Measurements from ENCODE around the gene TST.

The TST gene

GRCh38 chr22:37030560-37031281 lies 11.5 kb upstream of the TST start:
- no peak for DNase-seq

- no peak for DNase-seq
These were observed 9.7 kb upstream of the TST start for GRCh38 chr22:37028692-37029674.

- DNase-seq, result no peak
These were observed 8.3 kb upstream of the TST start for GRCh38 chr22:37027556-37027955.

- DNase-seq, result no peak
These were observed 7.1 kb upstream of the TST start for GRCh38 chr22:37026325-37026724.

- DNase-seq, result no peak
These were observed 6.3 kb upstream of the TST start for GRCh38 chr22:37025500-37026070.

DNA sequence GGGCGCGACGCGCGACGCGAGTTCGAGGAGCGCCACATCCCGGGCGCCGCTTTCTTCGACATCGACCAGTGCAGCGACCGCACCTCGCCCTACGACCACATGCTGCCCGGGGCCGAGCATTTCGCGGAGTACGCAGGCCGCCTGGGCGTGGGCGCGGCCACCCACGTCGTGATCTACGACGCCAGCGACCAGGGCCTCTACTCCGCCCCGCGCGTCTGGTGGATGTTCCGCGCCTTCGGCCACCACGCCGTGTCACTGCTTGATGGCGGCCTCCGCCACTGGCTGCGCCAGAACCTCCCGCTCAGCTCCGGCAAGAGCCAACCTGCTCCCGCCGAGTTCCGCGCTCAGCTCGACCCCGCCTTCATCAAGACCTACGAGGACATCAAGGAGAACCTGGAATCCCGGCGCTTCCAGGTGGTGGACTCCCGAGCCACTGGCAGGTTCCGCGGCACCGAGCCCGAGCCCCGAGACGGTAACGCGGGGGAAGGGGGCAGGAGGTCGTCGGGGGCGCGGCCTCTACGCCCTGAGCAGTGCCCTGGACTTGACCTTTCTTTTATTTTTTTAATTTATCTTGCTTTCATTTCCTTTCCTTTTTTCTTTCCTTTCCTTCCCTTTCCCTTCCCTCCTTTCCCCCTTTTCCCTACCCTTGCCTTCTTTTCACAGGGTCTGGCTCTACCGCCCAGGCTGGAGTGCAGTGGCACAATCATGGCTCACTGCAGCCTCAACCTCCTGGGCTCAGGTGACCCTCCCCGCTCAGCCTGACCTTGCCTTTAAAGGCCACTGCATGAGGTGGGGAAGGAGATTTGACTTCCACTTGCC lies 5.3 kb upstream of the TST start:
- no peak for DNase-seq

DNA sequence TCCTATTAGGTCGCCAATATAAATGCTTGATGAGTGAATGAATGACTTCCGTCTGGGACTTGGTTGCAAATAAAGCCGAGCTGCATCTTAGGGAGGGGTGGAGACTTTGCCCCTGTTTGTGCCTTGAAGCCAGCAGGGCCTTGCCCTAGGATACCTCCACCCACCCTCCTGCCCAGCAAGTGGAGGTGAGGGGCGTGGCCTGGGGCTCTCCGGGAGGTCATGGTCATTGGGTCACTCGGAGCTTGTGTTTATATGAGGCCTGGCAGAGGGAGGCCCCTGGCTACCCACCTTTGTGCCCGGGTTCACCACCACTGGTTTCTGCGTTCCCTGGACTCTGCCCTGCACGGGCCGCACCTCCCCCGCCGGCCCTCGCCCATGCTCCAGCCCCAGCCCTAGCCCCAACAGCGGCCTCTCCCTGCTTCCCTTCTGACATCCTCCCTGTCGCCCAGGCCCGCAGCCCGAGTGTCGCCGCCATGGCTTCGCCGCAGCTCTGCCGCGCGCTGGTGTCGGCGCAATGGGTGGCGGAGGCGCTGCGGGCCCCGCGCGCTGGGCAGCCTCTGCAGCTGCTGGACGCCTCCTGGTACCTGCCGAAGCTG lies 4.6 kb upstream of the TST start:
- no peak for DNase-seq

- DNase-seq, result no peak
These were observed 3.5 kb upstream of the TST start for GRCh38 chr22:37022483-37023337.

DNA sequence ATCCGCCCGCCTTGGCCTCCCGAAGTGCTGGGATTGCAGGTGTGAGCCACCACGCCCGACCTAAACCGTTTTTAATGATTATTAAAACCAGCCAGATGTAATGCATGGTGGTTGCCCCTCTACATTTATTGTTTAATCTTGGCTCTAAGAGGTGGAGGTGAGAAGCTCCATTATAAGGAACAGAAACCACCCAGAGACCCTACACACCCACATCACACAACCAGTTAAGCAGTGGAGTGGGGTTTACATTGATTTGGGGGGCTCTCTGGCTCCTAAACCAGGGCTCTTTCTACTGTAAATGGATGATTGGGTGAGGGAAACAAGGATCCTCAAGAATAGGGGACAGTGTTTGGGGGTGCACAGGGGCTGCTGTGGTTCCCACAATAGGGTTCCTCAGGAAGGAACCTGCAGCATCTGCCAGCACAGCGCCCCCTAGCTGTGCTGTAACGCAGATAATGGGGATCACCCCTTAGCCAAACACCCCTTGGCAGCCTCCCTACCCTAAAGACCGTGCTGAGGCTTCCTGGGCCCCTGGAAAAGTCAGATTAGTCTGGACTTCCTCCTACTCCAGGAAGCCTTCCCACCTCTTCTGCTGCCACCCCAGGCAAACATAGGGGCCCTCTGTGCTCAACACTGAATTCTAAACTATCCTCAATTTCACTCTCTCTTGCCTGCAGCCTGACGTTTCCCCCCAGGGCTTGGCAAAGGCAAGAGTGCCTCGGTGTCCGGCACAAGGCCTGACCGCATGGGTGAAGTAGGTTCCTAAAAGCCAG lies 2.6 kb upstream of the TST start:
- DNase-seq, result peak; percentile 54 to 59

DNA sequence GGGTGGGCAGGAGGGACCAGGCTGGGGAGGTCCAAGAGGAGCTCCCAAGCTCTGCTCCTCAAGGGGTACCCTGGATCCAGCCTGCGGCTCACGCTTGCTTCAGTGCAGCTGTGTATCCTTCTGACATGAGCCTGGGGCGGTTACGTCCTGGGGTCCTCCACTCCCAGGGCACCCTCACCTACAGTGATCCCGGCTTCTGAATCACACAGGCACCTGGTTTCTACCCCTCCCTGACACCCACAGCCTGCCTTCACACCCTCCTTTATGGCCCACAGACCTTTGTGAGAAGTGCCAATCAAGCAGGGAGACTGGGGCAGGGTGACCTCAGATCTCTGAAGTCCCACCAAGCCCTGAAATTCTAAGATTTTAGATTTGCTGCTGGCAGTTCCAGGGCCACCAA lies 1.8 kb upstream of the TST start:
- DNase-seq, result no peak

- DNase-seq, result no peak
These were observed 889 bp upstream of the TST start for GRCh38 chr22:37020192-37020479.

DNA sequence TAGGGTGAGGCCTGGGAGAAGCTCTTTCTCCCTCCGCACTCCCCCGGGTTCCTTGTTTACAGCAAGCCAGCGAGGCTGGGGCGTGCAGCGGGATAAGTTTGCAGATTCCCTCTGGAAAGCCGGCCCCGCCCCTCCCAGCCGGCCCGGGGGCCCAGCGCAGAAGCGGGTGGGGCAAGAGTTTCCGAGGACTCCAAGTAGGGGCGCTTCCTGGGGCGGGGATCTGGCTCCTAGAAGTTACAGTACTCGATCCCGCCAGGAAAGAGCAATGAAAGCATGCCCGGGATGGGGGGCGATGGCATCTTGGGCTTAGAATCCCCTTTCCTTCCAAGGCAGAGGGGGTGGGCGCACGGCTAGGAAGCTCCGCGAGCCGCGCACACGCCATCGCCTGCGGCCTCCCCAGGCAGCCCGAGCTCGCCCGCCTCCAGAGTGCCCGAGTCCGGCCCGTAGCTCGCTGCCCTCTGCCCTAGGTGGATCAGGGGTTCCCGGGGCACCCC lies 385 bp downstream of the TST start:
- no peak for DNase-seq

DNA sequence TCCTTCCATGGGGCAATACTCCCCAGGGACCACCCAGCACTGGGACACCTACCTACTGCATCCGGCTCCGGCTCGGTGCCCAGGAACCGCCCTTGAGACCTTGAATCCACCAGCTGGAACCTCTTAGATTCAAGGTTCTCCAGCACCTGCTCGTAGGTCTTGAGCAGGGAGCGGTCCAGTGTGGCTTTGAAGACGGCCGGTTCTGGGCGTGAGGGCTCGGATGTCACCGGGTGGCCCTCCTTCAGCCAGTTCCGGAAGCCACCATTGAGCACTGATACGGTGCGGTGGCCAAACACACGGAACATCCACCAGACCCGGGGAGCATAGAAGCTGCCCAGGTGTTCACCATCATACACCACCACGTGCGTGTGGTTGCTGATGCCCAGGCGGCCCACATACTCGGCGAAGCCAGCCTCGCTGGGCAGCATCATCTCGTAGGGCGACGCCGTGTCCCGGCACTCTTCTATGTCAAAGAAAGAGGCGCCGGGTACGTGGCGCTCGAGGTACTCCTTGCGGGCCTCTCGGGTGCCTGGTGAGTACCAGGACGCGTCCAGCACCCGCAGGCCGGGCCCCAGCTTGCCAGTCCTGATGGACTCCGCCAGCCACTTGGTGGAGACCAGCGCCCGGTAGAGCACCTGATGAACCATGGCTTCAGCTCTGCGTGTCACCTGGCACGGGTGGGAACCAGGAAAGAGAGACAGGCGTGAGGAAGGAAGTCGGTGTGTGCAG lies 997 bp downstream of the TST start:
- no peak for DNase-seq

DNA sequence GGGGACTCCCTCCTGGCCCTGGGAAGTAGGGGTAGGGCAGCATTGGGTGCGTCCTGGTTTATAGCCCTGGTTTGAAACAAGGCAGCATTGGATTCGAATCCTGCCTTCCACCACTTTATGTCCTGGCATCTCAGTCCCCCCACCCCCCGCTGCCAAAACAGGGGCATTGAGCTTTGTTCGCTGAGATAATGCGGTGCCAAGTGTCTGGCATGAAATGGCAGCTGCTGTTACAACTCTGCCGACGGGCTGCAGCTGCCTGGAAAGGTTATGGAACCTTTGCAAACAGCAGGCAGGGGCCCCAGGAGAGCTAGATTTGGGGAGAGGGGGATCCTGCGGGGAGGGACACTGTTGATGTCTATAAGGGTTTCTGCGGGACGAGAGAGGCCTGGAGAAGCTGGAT lies 1.9 kb downstream of the TST start:
- DNase-seq, result no peak

DNA sequence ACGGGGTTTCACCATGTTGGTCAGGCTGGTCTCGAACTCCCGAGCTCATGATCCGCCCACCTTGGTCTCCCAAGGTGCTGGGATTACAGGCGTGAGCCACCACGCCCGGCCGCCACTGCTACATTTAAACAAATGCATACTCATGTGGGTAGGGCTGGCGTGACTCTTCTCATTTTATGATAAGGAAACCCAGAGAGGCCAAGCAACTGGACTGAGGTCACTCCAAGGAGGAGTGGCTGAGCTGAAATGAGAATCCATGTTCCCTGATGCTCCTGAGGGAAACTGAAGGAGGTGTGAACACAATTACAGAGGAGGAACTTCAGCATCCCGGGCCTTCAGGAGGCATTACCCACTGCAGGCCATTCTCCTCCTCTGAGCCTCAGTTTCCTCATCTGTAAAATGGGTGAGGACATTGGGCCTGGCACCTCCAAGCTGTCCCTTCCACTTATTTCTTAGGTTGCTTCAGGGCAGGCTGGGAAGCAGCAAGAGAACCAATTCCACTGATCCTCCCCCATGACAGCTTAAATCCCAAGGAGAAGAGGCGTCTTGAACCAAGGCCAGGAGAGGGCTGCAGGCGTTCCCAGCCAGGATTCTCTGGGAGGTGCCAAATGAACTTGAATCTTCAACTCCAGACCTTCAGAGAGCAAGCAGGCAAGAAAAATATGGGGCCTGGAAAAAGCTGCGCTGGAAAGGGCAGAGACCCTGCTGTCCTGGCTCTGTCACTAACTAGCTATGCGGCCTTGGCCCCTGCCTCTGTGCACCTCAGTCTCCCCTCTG lies 2.9 kb downstream of the TST start:
- DNase-seq, result no peak

DNA sequence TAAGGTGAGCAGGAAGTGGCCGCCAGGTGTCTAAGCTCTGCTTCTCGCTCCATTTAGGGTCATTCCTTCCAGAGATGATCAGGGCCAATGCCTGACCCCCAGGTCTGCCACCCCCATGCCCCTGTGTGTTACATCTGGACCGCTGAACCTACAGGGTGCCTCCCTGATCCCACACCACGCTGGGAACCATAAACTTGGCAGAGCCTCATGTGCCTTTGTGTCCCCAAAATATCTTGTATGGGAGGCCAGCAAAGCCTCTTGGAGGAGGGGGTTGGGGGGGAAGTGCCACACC lies 3.7 kb downstream of the TST start:
- DNase-seq, result no peak

DNA sequence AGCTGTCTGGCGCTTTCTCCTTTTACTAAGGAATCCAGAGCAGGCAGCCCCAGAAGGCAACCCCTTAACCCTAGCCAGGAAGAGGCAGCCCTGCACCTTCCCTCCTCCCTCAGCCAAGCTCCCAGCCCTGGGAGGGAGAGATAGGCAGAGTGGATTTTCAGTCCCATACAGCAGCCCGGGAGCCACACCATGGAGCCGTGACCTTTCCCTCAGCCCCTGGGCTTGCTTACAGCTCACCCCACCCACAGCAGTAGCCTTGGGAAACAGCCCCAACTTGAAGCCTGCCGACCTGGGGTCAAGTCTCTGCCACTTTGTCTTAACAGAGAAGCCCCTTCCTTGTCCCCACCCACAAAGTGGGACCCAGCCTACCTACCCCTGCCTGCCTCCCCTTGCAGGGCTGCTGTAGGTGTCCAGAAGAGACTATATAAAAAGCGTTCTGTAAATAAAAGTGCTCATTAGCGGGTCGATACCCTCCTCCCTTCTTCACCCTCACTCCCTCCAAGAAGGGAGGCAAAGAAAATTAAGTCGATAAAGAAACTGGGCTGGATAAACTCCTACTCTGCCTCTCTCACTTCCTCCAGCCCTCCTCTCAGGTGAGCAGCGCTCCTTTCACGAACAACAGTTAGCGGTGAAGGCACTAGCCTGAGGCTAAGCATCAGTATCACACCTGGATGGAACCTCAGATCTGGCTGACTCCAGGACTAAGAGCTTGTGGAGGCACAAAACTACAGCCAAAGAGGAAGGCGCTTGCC lies 4.2 kb downstream of the TST start:
- DNase-seq, result no peak

GRCh38 chr22:37014415-37014806 lies 4.8 kb downstream of the TST start:
- DNase-seq, result no peak

DNA sequence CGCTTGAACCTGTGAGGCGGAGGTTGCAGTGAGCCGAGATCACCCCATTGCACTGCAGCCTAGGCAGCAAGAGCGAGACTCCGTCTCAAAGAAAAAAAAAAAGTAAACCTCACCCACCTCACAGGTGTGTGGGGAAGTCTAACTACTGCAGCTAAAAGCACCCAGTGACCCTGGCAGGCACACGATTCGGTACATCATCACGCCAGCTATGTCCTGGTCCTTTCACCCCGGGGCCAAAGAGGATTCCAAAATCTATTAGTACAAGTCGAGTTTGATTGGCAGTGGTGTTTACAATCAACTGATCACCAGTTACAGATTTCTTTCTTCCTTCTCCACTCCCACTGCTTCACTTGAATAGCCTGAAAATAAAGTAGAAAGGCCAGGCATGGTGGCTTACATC lies 6.3 kb downstream of the TST start:
- no peak for DNase-seq
